Cerebellar cortex (tissue), 1 donor: ENCODE measurements around the gene CD48.
"Not testable (repeated sequence)": the region's sequence is repeated elsewhere in the genome, so short reads cannot be mapped to it uniquely, and the experiment has no call there.

Experiments
- DNase-seq: peaks from one replicate; pipeline ENCODE4 v3.0.0-alpha.2; 2015; ENCODE audit warnings: low spot score

CD48 gene

GRCh38 chr1:160741612-160742348 is 30.2 kb upstream of the CD48 start:
- DNase-seq: no peak

DNA sequence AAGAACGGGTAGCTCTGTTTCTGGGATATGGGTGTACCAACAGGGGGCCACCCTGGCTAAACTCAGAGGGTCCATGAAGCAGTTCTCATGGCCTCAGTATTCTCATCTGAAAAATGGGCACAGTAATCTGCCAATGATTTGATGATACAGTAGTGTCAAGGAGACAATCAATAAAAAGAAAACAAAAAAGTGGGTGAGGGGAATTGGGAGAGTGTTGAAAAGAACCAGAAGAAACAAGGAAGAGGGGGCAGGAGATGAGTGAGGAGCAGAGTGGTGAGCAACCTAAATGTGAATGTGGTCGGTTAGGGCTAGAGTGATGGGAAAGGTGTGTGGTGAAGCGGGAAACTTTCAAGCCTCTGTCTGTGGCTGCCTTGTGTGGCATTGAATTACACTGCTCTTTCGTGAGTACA is 29.5 kb upstream of the CD48 start:
- DNase-seq: no peak

DNA sequence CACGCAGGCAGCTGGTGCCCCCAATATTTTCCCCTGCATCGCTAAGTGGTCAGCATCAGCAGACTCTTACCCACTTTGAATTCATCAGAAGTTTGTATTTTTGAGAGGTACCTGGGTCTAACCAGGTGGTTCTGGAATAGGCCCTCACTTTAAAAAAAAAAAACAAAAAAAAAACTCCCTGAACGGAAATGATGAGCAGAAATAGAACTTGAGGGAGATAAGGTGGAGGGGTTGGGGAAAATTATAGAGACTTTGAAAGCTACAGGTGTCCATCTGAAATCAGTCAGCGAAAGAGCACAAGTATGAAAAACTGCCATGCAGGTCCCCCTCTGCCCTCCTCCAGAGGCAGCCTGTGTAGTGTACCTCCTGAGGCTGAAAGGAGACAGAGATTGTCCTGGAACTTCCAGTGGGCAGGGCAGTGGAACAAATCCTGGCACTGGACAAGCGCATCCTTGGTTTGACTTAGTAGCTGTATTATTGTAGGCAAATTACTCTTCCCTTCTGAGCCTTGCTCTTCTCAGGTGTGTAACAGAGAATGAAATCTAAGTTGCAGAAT is 28.6 kb upstream of the CD48 start:
- DNase-seq: no peak

GRCh38 chr1:160739098-160739511 is 27.5 kb upstream of the CD48 start, which contains the start of gene SLAMF7:
SLAMF7 (plus strand) TSS chr1:160739247; CDS start chr1:160739302, 55 bp downstream.
- no peak for DNase-seq

GRCh38 chr1:160738271-160738670 is 26.6 kb upstream of the CD48 start:
- DNase-seq: no peak

- DNase-seq: no peak
Observed at GRCh38 chr1:160734301-160734700, 22.7 kb upstream of the CD48 start.

GRCh38 chr1:160733898-160734297 is 22.3 kb upstream of the CD48 start:
- DNase-seq: no peak

GRCh38 chr1:160731990-160732389 is 20.4 kb upstream of the CD48 start:
- no peak for DNase-seq

- not testable (repeated sequence) for DNase-seq
Observed at GRCh38 chr1:160731564-160731963, 19.9 kb upstream of the CD48 start.

- no peak for DNase-seq
Observed at GRCh38 chr1:160727316-160727640, 15.7 kb upstream of the CD48 start.

DNA sequence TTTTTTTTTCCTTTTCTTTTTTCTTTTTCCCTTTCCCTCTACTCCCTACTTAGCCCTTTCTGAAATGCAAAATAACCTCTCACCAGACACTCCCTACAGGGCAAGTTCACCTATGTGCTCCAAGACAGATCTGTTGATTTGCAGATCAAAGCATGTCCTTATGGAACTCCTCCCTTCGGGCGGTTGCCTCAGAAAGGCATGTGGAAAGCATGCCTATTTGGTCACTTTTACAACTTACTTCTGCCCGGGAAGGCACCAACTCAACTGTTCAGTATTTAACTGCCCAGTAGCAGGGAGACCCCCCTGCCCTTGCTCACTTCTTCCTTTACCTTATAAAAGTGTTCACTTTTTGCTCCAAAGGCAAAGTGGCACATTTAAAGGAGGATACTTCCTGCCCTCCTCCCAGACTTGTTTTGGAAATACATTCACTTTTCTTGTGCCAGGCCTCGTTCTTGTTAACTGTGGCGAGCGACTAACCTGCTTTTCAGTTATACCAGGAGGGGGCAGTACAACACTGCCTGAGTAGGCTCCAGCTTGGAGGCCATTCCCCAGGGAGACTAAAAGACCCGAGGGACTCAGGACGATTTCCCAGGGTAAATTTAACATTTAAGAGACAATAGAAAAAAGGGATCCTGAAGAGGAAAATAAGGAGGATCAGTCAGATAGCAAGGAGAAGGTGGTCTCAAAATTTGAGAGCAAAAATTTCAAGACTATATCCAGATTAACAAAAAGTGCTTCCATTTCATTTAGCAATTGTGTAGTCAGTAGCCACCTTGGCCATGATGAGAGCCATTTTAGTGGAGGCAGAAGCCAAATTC is 15.1 kb upstream of the CD48 start:
- peak; percentile 50 for DNase-seq

- DNase-seq: no peak
Observed at GRCh38 chr1:160726114-160726497, 14.5 kb upstream of the CD48 start.

- DNase-seq: no peak
Observed at GRCh38 chr1:160724465-160725242, 13.0 kb upstream of the CD48 start.

- no peak for DNase-seq
Observed at GRCh38 chr1:160723332-160723731, 11.7 kb upstream of the CD48 start.

- DNase-seq: no peak
Observed at GRCh38 chr1:160722726-160723125, 11.1 kb upstream of the CD48 start.

DNA sequence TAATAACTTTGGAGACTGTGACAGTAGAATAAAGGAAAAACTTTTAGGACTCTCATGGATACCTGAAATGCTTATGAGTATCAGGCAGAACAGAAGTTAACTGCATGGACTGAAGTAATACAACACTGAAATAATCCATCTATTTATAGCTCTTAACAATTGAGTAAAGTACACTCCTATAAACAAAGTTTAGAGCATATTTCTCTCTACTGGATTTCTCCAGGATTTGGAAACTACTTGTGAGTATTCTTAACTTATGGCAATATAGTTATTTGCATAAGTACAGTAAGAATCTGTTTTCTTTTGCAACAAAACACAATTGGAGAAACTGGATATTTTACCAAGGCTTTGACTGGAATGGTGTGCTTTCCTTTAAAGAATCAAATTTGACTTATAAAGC is 9.9 kb upstream of the CD48 start:
- DNase-seq: no peak

GRCh38 chr1:160720356-160721085 is 8.9 kb upstream of the CD48 start:
- DNase-seq: no peak

GRCh38 chr1:160718210-160718609 is 6.6 kb upstream of the CD48 start:
- no peak for DNase-seq

GRCh38 chr1:160717306-160717705 is 5.7 kb upstream of the CD48 start:
- DNase-seq: no peak

GRCh38 chr1:160716013-160716412 is 4.4 kb upstream of the CD48 start:
- DNase-seq: no peak

- not testable (repeated sequence) for DNase-seq
Observed at GRCh38 chr1:160714034-160714648, 2.5 kb upstream of the CD48 start.
